HG03439 (cell line): ENCODE results near the gene TRAPPC2B.

Experiments
- ATAC-seq: cut with Tn5 transposase; IDR thresholded peaks from one replicate; pipeline ENCODE4 v1.9.1; 2021; ENCODE audit warnings: mild to moderate bottlenecking, moderate library complexity; ENCODE audit not compliant: unreplicated experiment

The TRAPPC2B gene

DNA sequence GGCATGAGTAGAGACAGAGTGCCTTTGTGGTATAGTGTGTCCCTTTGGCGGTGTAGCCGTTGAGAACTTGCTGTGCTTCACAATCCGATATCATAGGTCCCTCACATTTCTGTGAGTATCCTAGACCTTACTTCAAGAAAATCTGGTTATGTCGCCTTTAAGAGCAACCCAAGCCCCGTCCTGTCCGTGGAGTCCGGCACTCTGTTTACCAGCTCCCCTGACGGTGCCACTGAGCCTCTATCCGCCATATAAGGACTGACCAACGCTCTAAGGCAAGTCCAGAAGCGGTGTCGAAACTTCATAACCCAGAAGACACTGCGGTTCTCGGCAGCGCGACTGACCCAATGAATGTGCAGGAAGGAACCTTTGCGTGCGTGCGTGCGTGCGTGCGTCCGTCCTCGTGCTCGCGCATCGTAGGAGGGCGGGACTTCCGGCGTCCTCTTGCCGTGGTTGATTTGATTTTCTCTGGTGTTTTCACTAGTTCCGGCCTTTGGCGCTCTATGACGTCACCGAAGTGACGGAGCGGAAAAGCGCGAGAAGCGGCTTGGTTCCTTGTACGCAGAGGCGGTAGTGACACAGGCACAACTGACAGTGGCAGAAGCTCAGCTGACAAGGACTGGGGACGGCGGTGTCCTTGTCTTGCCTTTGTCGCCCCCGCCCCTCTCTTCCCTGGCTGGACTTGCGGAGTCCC is at the start of gene TRAPPC2B, which contains the start of gene ZNF547:
Gene TRAPPC2B, plus strand, starts transcription at position 555 of the 691 bp plus-strand sequence. CDS start 1,283 bp downstream, outside the sequence.
Gene ZNF547, plus strand, starts transcription at position 555 of the 691 bp plus-strand sequence. CDS start 5,005 bp downstream, outside the sequence.
- peak; percentile 98 for ATAC-seq

DNA sequence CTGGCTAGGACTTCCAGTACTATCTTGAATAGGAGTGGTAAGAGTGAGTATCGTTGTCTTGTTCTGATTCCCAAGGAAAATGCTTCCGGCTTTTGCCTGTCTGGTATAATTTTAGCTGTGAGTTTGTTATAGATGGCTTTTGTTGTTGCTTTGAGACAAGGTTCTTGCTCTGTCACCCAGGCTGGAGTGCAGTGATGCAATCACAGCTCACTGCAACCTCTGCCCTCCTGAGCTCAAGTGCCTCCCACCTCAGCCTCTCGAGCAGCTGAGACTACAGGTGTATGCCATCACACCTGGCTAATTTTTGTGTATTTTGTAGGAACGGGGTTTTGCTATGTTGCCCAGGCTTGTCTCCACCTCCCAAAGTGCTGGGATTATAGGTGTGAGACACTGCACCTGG is 49.2 kb upstream of the TRAPPC2B start:
- ATAC-seq = no peak

DNA sequence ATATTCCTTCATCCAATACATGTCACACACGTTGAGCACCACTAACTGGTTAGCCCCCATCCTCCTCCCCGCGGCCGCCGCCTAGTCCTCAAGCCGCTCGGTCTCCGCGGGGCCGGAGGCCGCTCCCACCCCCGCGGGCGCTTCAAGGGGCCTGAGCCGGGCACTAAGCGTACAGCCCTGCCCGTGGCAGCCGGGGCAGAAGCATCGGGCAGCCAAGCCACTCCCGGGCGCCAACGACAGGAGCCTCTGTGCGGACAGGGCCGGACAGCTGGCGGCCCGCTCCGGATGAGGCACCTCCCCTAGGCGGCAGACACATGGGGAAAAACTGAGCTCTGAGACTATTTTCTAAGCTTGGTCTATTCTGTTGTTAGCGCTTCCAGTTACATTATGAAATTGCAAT is 45.8 kb upstream of the TRAPPC2B start:
- no peak for ATAC-seq

DNA sequence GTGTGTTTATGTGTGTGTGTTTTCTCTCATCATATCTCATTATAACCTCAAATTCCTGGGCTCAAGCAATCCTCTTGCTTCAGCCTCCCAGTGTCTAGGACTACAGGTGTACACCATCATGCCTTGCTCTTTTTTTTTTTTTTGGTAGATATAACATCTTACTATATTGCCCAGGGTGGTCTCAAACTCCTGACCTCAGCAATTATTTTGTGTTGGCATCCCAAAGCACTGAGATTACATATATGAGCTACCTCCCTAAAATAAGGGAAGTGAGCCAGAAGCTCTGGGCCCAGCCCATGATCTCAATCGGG is 43.5 kb upstream of the TRAPPC2B start:
- ATAC-seq = no peak

DNA sequence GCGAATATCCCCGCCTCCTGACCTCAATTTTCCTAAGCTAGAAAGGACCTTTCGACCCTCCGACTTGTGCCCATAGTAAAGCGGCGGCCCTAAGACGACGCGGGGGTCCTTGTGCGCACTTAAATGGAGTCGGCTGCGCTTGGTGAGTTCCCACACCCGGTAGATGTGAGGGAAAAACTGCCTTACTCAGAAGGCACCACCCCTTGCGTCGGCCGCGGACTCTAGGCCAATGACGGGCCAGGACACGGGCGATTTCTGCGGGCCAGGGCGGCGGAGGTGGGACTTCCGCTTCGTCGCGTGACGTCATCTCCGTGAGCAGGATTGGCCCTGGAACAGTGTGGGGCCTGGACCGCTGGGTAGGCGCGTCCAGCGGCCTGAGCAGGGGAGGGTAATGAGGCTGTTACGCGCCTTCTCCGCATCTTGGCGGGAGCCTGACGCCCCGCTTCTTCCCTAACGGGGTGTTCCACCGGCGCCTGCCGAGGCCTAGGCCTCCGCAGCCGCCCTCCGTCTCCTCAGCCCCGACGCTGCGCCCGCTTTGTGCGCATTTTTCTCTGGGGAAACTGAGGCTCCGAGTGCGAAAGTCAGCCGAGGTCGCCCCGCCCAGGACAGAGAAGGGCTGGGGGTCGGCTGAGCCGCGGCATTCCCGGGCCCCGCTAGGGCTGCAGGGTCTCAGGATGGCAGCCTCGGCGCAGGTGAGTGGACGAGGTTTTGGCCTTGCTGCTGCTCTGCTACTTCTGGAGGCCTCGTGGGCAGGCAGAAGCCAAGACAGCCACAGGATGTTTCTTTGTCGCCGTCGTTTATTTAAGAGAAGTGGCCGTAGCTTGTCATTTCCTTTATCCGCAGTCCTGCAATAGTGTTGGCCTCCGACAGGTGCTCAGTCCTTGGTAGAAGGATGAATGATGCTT is 42.9 kb upstream of the TRAPPC2B start, which contains the start of gene ZNF543:
Gene ZNF543, plus strand, starts transcription at position 293 of the 905 bp plus-strand sequence. Its CDS starts 382 bp downstream, at position 675.
- ATAC-seq = peak; percentile 98

DNA sequence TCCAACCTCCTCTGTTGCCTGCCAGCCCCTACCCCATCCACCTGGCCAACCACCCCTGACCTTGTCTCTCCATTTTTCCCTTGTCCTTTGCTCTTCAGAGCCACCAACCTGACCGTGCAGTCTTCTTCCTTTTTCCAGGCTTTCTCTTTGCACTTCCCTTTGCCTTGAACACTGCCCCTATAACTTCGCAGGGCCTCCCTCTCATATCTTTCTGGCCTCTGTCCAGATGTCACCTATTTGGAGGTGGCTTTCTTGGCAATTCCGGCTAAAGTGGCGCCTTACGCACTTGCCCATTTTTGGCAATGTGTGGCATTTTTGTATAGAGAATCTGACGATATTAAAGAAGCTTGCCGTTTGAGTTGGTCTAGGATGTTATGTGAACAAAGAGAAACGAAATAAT is 42.2 kb upstream of the TRAPPC2B start:
- no peak for ATAC-seq

DNA sequence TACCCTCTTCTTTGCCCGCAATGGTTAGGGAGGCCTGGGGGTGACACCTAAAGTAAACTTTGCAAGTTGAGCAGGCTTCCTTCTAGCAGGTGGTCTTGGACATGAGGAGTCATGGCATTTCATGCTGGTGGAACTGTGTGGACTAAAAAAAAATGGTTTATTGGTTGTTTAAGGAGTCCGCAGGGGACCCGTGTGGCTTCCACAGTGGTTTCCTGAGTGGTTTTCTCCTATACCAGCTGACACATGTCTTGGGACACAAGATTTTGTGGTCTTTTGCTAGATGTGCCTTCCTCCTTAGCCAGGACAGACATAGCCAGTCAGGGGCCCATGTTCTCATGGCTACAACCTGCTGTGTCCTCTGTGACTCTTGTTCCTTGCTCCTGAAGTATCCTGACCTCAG is 41.6 kb upstream of the TRAPPC2B start:
- ATAC-seq = no peak

DNA sequence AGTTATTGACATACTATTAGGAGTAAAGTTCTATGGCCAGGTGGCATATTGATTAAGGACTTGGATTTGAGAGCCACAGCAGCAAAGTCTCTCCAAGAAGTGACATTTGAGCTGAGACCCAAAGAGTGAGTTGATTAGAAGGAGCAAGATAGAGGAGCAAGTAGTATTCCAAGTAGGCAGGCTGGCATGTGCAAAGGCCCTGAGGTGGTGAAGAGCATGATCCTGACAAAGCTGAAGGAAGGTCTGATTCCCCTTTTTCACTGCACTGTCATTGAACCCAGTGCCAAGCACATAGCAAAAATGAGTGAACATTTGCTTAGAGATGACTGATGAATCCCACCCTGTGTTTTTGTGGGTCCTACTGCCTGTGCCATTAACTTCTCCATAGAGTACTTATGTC is 38.4 kb upstream of the TRAPPC2B start:
- no peak for ATAC-seq

DNA sequence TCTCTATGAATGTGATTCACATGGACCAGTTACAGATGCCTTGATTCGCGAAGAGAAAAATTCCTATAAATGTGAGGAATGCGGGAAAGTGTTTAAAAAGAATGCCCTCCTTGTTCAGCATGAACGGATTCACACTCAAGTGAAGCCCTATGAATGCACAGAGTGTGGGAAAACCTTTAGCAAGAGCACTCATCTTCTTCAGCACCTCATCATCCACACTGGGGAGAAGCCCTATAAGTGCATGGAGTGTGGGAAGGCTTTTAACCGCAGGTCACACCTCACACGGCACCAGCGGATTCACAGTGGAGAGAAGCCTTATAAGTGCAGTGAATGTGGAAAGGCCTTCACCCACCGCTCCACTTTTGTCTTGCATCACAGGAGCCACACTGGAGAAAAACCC is 35.4 kb upstream of the TRAPPC2B start:
- ATAC-seq = no peak

DNA sequence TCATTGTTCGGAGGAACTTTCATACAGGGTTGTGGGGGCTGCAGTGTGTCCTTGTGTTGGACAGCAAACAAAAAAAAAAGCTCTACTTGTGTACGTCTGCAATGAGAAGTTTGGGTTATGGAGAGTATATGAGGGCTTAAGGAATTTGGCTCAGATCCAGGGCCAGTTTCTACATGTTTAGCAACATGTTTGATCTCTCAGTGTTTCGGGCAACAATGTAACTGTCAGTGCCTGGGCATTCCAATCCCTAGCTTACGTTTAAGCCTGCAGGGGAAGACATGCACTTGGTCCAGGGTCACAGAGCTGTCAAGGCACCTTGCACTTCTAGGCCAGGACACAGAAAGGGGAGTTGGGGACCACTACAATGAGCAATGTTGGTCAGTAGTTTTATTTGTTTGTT is 29.2 kb upstream of the TRAPPC2B start:
- ATAC-seq = no peak

DNA sequence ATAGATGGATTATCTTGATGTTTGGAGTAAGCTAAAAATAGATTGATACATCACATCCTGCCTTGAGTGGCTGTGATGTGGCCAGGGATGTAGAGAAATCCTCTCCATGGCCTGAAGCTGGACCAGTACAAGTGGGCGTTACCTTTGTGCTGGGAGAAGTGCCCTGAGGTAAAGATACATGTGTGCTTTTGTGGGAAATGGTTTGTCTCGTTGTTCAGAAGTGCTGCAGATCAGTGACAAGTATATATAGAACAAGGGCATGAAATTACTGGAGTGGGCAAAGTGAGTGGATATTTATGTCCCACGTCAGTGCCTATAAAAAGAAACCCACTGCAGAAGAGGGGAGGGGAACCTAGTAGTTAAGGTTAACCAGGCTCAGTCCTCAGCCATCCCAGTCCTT is 24.5 kb upstream of the TRAPPC2B start:
- ATAC-seq = no peak

DNA sequence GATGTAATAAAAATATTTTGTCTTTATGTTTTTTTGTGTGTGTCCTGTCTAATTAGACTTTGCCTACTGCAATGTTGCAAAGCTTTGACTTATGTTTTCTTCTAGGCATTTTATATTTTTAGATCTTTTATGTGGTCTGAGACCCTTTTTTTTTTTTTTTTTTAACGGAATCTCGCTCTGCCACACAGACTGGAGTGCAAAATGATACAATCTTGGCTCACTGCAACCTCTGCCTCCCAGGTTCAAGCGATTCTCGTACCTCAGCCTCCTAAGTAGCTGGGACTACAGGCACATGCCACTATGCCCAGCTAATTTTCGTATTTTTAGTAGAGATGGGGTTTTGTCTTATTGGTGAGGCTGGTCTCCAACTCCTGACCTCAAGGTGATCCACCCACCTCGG is 20.8 kb upstream of the TRAPPC2B start:
- no peak for ATAC-seq

DNA sequence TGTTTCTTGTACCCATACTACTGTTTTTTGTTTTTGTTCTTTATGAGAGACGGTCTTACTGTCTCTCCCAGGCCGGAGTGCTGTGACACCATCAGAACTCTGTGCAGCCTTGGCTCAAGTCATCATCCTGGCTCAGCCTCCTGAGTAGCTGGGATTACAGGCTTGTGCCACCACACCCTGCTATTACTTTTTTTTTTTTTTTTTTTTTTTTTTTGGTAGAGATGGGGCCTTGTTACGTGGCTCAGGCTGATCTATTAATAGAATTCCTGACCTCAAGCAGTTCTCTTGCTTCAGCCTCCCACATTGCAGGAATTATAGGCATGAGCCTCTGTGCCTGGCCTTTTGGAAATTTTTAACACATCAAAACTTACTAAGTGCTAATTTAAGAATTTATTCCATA is 15.2 kb upstream of the TRAPPC2B start:
- no peak for ATAC-seq

DNA sequence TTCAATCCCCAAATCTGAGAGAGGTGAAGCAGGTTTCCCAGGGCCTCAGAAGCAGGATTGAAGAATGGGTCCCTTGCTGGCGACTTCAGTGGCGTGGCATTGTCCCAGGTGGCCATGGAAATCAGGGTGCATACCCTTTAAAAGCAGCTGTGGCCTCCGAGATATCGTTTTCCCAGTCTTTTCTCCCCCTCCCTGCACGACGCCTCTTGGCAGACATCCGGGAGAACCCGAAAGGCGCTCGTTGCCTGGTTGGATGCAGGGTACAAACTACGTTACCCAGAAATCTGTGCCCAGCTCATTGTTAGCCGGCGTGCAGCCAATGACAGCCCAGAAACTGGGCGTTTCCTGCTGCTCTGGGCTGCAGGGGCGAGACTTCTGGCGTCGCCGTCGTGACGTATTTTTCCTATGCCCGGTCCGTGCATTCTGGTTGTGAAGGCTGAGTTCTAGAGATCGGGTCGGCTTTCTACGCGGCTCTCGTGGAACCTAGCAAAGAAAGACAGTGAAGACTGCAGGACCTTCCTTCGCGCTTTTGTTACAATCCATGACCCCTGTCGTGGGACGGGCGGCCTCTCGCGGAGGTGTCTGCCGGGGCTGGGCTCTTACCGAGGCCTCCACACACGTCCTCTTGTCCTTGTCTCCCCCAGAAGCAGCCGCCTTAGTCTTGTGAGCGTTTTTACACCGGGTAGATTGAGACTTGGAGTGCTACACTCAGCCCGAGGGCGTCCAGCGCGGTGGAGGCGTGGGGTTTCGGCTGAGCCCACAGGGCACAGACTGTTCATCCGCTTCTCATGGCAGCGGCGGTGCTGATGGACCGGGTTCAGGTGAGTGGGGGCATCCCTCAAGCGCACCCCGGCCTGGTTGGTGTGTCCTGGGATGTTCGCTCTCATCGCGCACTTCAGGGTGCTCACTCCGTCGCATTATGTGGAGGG is 12.2 kb upstream of the TRAPPC2B start, which contains the start of gene ZNF304:
Gene ZNF304, plus strand, starts transcription at position 395 of the 929 bp plus-strand sequence. Its CDS starts 394 bp downstream, at position 789.
- ATAC-seq = peak; percentile 93

DNA sequence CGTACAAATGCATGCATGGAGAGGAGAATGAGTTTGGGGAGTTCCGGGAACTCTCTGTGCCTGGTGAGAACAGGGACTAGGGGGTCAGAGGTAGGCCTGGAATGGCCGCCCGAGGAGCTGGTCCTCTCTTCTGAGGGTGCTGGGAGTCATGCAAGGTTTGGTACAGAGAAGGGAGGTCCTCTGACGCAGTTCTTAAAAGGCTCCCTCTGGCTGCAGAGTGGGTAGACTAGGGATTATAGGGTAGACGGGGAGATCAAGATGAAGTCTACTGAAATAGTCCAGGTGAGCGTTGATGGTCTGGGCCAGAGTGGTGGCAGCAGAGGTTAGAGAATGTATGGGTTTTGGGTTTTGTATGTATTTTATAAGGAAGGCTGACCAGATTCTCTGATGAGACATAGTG is 11.5 kb upstream of the TRAPPC2B start:
- no peak for ATAC-seq

DNA sequence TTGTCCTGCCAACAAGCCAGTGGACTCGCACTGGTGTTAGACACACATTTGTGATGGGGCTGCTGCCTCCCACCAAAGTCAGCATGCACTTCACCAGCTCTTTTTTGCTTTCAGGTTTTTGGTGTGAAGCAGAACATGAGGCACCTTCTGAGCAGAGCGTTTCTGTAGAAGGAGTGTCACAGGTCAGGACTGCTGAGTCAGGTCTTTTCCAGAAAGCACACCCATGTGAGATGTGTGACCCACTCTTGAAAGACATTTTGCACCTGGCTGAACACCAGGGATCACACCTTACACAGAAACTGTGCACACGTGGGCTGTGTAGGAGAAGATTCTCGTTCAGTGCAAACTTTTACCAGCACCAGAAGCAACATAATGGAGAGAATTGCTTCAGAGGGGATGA is 7.4 kb upstream of the TRAPPC2B start:
- ATAC-seq = no peak

DNA sequence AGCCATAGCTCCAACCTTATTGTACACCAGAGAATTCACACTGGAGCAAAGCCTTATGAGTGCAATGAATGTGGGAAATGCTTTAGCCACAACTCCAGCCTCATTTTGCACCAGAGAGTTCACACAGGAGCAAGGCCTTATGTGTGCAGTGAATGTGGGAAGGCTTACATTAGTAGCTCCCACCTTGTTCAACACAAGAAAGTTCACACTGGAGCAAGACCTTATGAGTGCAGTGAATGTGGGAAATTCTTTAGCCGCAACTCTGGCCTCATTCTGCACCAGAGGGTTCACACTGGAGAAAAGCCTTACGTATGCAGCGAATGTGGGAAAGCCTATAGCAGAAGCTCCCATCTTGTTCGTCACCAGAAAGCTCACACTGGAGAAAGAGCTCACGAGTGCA is 5.9 kb upstream of the TRAPPC2B start:
- ATAC-seq = no peak

DNA sequence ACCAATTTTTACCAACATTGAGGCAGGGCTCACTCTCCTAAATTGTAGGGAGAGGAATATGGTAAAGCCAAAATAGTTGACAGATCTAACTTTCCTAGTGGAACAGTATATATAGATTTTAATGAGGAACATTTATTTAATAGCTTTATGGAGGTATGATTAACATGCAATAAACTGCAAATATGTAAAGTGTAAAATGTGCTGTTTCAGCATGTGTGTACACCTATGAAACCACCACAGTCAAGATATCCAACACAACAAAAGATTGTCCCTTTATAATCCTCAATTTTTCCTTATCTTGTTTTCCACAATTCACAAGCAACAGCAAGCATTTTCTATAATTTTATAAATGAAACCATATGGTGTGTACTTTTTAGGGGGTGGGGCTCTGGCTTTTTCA is 4.1 kb upstream of the TRAPPC2B start:
- no peak for ATAC-seq

DNA sequence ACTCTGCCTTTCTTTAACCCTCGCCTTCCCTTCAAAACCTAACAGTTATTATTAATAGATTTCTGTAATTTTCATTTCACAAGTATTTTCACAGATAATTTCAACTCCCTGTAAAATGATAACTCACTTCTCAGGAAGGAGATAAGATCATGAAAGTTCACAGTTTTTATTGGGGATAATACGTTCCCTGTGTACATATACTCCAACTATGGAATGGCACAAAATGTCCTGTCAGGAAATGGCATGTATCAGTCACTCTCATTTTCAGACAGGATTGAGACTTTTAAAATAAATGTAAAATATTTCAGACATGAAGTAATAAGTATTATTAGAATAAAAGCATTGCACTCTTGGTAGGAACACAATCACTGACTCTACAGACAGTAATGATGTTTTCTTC is 932 bp upstream of the TRAPPC2B start:
- no peak for ATAC-seq

DNA sequence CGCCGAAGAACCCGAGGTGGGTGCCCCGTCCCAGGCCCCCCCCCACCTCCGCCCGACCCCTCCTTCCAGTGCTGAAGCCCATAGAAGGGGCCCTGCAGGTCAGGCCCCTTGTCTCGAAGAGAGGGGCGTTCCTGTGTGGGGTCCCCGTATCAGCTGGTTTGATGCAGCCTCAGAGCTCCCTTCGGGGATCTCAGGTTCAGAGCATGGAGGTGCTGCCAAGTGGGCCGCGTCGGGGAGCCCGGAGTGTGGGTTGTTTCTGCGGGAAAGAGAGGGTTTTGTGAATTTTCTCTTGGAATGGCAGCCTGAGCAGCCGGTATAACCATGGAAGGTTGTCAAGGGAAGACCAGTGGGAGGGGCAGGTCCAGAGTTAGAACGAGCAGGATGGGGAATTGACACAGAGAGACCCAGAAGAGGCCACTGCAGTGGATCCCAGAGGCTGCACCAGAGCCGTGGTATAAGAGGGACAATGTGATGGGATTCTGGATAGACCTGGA is 384 bp downstream of the TRAPPC2B start:
- ATAC-seq = no peak

DNA sequence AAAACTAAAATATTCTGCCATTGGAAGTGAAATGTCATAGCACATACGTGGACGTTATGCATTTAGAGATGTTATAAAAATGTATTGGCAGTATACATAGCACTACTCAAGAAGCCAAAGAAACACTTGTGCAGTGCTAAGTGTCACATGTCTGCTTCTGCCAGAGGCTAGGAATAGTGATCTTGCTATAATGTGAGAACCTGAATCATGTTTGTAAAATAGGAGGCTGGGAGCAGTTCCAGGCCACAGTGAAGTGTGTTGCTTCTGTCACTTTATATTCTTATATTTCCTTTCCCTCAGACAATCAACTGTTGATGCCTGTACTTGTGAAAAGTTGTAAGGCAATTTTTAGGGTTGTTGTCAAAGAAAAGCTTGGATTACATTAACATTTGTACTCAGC is 3.4 kb downstream of the TRAPPC2B start:
- no peak for ATAC-seq
